GM18498 (cell line): ENCODE results near the gene UBE2J1.
"Not testable (repeated sequence)": the region's sequence is repeated elsewhere in the genome, so short reads cannot be mapped to it uniquely, and the experiment has no call there.

Experiments
- ATAC-seq: cut with Tn5 transposase; IDR thresholded peaks from one replicate; pipeline ENCODE4 v1.9.1; 2021; ENCODE audit warnings: mild to moderate bottlenecking, moderate library complexity; ENCODE audit not compliant: unreplicated experiment

The UBE2J1 gene

DNA sequence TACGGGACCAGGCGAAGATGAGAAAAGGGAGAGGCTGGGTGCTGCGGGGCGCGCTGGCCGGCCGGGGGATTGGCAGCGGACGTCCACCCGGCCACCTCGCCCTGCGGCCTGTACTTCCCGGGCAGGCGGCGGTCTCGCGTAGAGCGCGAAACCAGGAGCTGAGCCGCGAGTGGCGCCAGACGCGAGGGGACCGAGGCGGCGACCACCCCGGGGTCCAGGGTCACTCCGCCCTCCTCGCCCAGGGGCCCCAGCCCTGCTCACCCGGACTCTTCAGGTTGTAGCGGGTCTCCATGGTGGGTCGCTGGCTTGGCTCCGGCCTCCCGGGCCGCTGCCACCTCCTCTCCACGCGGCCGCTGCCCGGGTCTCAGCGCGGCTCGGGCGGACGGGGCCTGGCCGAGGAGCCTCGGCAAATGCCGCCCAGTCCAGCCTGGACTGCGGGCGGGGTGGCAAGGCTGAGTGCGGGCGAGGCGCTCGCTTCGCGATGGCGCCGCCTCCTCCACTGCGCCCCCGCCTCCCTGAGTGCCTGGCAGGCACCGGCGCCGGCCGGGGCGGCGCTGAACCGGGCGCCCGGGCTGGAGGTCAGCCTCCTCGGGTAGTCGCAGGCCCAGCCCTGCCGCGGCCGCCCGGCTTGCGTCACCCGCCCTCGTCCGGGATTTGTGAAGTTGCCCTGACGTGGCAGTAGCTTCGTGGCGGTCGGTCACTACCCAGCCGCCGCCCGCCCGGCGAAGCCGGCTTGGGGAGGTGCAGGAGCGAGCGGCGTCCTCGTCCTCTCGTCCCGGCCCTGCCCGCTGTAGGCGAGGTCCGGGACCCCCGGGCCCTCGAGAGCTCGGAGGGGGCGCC lies at the start of gene UBE2J1:
TSS of gene UBE2J1 (minus strand) at position 445 of the 840 bp plus-strand sequence. CDS start at position 292, 153 bp downstream.
- ATAC-seq = peak; percentile 55

GRCh38 chr6:89400912-89401399 lies 48.4 kb upstream of the UBE2J1 start:
- ATAC-seq = no peak

DNA sequence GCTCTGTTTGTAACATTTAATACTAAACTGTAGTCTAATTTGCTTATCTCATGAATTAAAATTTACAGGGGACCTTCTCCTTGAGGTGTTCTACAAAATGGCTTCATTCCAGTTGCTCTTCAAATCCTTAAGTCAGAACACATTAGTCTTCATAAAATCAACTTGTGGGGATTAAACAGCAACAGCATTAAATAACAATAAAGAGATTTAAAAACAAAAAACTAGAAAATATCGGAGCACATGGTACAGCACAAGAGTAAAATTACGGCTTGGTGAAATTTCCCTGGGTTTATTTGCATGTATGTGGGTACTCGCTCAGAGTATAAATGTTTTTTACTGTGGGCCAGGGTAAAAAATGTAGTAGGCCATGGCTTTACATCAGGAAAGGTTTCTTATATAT lies 47.5 kb upstream of the UBE2J1 start:
- ATAC-seq = no peak

DNA sequence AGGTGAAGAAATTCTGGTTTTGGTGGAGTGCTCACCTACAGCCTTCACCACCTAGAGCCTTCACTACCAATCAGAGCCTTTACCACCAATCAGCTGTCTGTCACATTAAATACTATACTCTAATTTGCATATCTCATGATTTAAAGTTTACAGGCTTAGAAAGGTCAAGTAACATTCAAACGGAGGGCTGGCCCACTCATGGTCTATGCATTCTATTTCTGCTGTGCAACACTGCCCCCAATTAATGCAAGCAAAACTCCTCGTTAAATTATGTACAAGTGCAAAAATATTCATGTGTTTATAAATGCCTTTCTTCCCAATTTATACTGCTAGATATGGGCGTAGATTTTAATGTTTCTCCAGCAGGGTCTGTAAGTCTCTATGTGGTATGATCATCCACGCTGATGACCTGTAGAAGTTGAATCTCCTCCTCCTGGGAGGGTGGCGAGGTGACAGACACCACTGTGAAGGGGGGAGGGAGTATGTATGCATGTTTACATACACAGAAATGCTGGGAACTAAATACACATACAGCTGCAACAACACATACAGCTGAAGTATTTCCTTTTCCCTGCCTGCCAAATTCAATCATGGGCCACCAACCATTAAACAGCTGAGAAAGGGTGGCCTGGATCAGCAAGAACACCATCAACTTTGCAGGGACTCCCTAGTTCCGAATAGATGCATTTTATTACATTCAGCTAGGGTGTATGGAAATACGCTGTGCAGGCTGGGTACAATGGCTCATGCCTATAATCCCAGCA lies 46.4 kb upstream of the UBE2J1 start:
- no peak for ATAC-seq

DNA sequence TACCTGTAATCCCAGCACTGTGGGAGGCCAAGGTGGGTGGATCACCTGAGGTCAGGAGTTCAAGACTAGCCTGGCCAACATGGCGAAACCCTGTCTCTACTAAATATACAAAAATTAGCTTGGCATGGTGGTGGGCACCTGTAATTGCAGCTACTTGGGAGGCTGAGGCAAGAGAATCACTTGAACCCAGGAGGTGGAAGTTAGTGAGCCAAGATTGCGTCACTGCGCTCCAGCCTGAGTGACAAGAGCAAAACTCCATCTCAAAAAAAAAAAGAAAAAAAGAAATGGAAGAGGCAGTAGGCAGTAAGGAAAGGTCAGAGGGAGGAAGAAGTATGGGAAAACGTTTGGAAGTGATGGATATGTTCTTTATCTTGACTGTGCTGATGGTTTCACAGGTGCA lies 45.4 kb upstream of the UBE2J1 start:
- not testable (repeated sequence) for ATAC-seq

DNA sequence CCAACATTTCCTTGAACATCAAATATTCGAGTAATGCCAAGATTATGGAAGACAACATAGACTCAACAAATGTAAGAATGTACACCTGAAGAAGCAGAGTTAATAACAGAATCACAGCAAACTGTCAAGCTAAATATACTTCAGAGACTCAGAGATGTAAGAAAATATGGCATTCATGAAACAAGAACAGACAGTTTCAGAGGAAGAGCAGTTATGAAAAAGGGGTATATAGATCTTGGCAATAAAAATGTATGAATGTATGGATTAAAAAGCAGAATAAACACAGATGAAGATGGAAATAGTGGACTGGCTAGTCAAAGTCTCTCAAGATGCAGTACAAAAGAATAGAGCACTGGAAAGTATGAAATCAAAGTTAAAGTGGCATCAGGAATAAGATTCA lies 41.1 kb upstream of the UBE2J1 start:
- ATAC-seq = no peak

GRCh38 chr6:89392823-89393222 lies 40.3 kb upstream of the UBE2J1 start:
- ATAC-seq = peak; percentile 56

- no peak for ATAC-seq
Observed at GRCh38 chr6:89388846-89389245, 36.3 kb upstream of the UBE2J1 start.

GRCh38 chr6:89387516-89388201 lies 35.1 kb upstream of the UBE2J1 start:
- ATAC-seq = peak; percentile 95

GRCh38 chr6:89386917-89387491 lies 34.5 kb upstream of the UBE2J1 start:
- peak; percentile 25 for ATAC-seq

GRCh38 chr6:89385846-89386245 lies 33.3 kb upstream of the UBE2J1 start:
- ATAC-seq = no peak

GRCh38 chr6:89385156-89385667 lies 32.7 kb upstream of the UBE2J1 start:
- peak; percentile 30 for ATAC-seq

DNA sequence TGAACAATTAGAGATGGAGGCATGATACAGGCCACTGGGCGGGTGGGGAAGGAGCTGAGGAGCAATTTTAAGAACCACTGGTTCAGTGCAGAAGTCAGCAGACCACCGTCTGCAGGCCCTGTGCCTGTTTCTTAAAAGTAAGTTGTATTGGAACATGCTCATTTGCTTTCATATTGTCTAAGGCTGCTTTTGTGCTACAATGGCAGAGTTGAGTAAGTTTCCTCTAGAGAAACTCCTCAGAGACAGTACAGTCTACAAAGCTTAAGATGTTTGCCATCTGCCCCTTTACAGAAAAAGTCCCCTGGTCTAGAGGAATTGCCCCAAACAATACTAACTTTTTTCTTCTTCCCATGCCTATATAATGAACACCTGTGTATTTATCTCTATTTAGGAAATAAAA lies 28.5 kb upstream of the UBE2J1 start:
- ATAC-seq = no peak

DNA sequence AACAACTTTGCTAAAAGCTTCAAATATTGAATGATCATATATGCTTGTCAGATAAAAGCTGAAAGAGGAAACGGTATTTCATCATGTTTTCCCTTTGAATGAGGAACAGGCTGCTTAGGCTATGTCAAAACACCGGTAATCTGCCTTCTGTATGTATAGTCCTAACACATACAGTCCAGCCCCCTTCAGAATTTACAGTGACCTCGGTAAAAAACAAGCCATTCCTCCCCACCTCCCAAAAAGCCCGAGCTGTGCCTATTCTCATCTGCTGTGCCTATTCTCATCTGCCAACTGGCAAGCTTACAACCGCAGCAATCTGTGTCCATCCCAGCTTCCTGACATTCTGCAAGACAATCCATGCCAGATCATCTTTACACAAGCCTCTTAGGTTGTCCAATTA lies 26.8 kb upstream of the UBE2J1 start:
- no peak for ATAC-seq

DNA sequence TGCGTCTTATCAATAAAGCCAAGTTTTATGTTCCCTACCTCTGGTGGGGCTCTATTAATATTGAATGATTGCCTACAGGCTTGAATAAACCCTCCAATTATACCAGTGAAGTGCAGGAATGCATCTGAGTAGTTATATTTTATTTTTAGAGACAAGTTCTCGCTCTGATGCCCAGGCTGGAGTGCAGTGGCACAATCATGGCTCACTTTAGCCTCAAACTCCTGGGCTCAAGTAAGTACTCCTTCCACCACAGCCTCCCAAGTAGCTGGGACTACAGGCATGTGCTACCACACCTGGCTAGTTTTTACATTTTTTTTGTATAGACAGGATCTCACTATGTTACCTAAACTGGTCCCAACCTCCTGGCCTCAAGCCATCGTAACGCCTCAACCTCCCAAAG lies 26.1 kb upstream of the UBE2J1 start:
- no peak for ATAC-seq

- peak; percentile 80 for ATAC-seq
Observed at GRCh38 chr6:89375427-89376267, 23.1 kb upstream of the UBE2J1 start.

DNA sequence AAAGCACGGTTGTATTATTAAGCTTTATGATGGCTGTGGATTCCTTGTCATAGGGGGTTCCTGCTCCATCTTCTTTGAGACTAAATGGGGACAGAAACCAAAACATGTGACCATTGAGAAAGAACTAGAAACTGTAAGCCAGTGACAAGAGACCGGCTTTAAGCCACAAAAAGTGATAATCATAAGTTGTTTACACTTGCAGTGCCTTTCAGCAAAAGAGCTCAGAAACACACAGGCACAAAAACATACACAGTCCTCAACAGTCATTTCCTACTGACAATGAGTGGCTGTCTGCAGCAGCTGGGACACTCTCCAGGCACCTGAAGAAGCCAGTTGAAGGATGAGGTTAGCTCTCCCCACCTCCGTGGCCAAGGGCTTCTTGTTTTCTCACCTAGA lies 20.0 kb upstream of the UBE2J1 start:
- peak; percentile 40 for ATAC-seq

GRCh38 chr6:89371849-89372505 lies 19.5 kb upstream of the UBE2J1 start:
- ATAC-seq = peak; percentile 79

GRCh38 chr6:89368999-89369398 lies 16.5 kb upstream of the UBE2J1 start:
- ATAC-seq = no peak
